Limb (tissue), 2 donors: ENCODE data around the gene EFNA3.
A peak's percentile ranks its signal among the peaks of the same experiment; 100 is the strongest.

Experiments used
- DNase-seq, 2 donors: peaks; one replicate each; pipeline ENCODE4 v3.0.0-alpha.2; 2016; ENCODE audit errors: extremely low spot score in 2 of 2

EFNA3 gene

GRCh38 chr1:155083052-155083541 lies 4.5 kb downstream of the EFNA3 start:
- DNase-seq, result no peak

DNA sequence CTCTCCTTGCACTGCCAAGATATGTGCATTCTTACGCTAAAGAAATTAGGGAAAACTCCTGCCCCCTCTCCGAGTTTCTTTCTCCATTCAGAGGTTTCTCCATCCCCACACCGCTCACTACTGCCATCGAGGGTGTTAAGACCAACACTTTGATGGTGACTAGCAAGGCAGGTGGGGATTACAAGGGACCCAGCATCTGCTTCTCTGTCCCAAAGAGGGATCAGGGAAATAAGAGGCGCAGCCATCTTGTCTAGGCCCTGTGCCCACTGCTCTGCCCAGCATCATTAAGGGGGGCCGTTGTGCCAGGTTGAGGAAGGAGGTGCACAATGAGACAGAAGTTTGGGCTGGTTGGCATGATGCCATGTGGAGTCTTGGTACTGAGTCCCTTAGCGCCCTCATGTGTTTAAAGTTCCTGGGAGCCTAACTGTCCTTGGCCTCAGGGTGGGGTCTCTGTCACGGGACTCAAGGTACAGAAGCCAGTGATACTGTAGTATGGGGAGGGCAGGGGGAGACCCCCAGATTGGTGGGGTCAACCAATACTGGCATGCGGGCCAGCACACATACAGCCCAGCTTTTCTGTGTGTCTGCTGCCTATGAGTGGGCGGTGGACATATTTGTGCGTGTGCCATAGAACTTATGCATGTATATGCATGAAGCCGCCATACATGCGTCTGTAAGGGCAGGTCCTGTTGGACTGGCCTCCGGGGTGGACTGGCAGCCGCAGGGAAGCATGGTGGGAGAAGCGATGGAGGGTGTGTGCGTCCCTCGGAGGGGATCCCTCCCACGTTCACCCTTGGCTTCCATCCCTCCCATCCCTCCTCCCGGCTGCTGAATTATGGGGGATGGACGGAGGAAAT lies 5.5 kb downstream of the EFNA3 start:
- peak; percentile 37 to 60 for DNase-seq

DNA sequence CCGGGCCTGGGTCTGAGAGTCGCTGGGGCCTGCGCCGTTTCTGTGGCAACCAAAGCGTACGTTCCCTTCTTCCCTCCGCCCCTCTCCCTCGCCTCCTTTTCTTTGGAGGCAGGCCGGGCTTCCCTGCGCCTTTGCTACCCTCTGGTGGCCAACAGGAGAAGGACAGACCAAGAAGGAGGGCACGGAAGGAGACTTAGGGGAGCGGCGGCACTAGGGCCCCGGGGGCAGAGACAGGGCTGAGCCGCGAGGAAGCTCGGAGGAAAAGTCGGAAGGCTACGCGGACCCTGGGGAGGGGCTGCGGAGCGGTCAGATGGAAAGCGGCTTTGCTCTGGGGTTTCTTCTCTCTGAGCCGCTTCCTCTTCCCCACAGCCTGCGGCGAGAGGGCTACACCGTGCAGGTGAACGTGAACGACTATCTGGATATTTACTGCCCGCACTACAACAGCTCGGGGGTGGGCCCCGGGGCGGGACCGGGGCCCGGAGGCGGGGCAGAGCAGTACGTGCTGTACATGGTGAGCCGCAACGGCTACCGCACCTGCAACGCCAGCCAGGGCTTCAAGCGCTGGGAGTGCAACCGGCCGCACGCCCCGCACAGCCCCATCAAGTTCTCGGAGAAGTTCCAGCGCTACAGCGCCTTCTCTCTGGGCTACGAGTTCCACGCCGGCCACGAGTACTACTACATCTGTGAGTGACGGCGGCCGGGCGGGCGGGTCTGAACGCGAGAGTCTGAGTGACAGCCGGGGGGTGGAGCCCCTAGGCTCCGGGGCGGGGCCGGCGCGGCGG lies 6.3 kb downstream of the EFNA3 start:
- peak; percentile 95 to 97 for DNase-seq

DNA sequence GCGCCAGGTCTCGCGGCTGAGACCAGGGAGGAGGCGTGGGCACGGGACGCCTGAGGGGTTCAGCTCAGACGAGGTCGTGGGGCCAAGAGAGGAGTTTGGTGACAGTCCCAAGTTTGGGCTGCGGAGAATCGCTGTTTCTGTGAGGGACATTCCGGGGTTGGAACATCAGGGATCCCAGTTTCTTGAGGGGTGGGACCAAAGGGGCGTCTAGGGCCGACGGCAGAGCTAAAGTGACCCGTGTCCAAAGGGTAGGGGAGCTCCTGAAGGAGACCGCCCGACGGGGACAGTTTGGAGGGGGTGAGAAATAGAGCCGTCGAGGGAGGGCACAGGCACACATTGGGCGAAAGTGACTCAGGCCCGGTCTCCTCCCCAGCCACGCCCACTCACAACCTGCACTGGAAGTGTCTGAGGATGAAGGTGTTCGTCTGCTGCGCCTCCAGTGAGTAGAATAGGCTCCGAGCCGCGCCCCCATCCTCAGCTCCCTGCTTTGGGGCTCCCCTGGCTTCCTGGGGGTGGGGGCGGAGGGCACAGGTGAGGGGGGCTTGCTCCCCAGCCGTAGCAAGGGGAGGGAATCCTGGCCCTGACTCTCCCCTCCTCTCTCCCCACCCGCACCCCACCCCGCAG lies 7.0 kb downstream of the EFNA3 start:
- peak in 1 of 2 donors; percentile 65 for DNase-seq

- DNase-seq, result peak in 1 of 2 donors; percentile 89
Measured at GRCh38 chr1:155086128-155086741, 7.6 kb downstream of the EFNA3 start.

- DNase-seq, result no peak
Measured at GRCh38 chr1:155086856-155087535, 8.4 kb downstream of the EFNA3 start.

- peak; percentile 66 to 91 for DNase-seq
Measured at GRCh38 chr1:155091071-155092051, 12.7 kb downstream of the EFNA3 start.

DNA sequence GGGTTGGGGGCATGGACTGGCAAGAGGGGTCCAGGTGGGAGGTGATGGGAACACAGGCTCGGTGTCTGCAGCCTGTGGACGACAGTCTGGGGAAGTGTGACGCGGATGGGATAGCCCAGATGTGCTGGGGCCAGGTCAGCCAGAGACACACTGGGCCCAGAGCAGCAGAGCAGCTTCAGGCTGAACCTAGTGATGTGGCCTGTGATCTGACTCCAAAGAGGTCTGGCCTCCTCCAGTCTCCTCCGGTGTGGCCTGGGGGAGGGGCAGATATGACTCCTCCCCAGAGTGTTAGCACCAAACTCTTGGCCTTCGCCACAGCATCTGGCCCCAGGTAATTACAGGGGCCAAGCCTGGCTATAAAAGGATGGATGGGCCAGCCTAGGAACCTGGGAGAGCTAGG lies 13.5 kb downstream of the EFNA3 start:
- no peak for DNase-seq

DNA sequence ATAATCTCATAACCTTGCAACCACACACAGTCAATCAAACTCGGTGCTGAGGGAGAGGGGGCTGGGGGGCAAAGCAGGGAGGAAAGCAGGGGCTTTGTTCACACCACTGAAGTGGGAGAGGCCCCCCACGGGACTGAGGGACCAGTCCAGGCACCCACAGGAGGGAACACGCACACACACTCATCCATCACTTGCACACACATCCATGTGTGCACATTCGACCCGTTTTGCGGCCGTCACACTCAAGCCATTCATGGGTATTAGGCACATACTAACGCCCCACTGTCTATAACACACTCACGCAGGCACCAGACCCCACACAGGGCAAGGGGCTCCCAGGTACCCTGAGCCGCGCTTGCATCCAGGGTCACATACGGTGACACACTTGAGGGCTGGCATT lies 14.0 kb downstream of the EFNA3 start:
- DNase-seq, result no peak

DNA sequence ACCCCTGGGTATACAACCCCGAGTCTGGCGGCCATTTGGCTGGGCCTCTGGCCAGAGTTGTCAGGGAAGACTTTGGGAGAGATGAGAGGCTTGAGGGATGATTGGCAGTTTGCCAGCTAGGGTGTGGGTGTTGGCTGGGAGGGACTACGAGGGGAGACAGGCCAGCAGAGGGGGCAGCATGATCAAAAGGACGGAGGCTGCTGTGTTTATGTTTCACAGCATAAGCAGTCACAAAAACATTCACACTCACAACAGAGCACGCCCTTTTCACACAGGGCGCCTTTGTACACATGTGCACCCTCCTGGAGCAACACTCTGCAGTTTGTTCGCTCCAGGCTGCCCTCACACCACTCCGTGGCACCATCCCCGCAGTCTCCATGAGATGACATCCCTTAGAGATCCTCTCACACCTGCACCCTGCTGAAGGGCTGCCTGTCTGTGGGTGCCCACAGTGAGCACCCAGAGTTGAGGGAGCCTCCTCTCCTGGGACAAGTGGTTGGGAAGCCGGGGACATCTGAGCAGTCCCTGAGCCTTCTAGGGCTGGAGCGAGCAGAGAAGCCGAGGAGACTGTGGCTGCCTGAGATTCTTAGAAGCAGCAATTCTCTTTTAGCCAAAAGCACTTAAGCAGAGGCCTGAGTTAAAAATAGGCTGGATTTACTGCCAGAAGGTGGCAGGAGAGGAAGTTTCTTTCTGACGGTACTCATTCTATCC lies 15.4 kb downstream of the EFNA3 start:
- DNase-seq, result peak; percentile 66 to 81

DNA sequence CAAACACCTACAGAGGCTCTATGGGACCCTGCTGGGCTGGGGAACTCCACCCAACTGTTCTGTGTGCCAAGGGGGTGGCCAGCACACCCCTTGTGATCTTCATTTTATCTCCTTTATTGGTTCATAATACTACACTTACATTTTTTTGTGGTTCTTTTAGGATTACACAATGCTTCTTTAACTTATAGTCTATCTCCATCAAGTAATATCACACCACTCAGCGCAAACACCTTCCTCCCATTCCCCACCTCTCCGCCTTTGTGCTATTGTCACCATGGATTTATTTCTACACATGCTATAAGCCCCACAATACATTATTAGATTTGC lies 15.9 kb downstream of the EFNA3 start:
- DNase-seq, result no peak

- no peak for DNase-seq
Measured at GRCh38 chr1:155099331-155099730, 20.7 kb downstream of the EFNA3 start.

DNA sequence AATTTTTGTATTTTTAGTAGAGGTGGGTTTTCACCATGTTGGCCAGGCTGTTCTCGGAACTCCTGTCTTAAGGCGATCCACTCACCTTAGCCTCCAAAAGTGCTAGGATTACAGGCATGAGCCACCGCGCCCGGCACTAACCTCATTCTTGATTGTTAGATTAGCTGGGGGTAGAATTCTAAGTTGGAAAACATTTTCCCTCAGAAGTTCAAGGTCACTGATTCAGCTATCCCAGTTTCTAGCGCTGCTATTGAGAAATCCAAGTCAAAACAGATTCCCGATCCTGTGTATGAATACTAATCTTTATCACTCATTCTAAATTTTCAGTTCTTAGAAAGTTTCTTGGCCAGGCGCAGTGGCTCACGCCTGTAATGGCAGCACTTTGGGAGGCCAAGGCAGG lies 24.7 kb downstream of the EFNA3 start:
- DNase-seq, result no peak

GRCh38 chr1:155104605-155105534 lies 26.2 kb downstream of the EFNA3 start:
- no peak for DNase-seq

DNA sequence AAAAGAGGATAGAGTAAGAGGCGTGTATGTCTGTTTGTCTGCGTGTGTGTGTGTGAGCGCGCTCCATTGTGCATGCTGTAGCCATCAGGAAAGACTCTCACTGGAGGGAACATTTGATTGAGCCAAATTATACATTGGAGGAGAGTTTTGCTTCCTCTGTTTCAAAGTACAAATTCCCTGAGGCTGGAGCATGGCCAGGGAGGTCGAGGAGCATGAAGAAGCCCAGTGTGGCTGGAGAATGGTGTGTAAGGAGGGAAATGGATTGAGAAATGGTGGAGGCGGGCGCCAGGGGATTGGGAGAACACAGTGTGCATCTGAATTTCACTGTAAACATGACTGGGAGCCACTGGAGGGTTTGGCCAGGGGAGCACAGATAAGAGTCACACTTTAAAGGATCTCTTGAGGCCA lies 27.0 kb downstream of the EFNA3 start:
- no peak for DNase-seq

GRCh38 chr1:155106862-155107261 lies 28.2 kb downstream of the EFNA3 start:
- no peak for DNase-seq

- DNase-seq, result no peak
Measured at GRCh38 chr1:155107309-155108264, 28.9 kb downstream of the EFNA3 start.
